H9 (cell line): ENCODE results near the gene CENPM. TPM values are rescaled to one million over a fixed set of nuclear protein-coding genes. Genes with fewer than 3 reads are reported as not detected.

Experiments used
- DNase-seq: peaks from one replicate; pipeline ENCODE4 v3.0.0-alpha.2; 2017
- H2AFZ ChIP-seq: one replicate; pipeline ENCODE4 v1.6.1; 2013; ENCODE audit warnings: mild to moderate bottlenecking, low read length, control low read depth, moderate library complexity
- H2AK5ac ChIP-seq: 2 replicates; pipeline ENCODE4 v1.6.1; 2013; ENCODE audit warnings: low read length, control low read depth, mixed read lengths; ENCODE audit not compliant: insufficient read length
- H2BK120ac ChIP-seq: one replicate; pipeline ENCODE4 v1.6.1; 2013; ENCODE audit warnings: low read depth, mild to moderate bottlenecking, low read length, control low read depth, inconsistent platforms; ENCODE audit not compliant: poor library complexity, severe bottlenecking
- H2BK12ac ChIP-seq: 2 replicates; pipeline ENCODE4 v1.6.1; 2013; ENCODE audit warnings: low read length, control low read depth, mixed read lengths, low read depth; ENCODE audit not compliant: insufficient read length
- H2BK15ac ChIP-seq: 2 replicates; pipeline ENCODE4 v1.6.1; 2013; ENCODE audit warnings: low read depth, low read length, control low read depth
- H2BK20ac ChIP-seq: one replicate; pipeline ENCODE4 v1.6.1; 2013; ENCODE audit warnings: low read depth, mild to moderate bottlenecking, low read length, control low read depth, inconsistent platforms; ENCODE audit not compliant: poor library complexity, severe bottlenecking
- H2BK5ac ChIP-seq: 2 replicates; pipeline ENCODE4 v1.6.1; 2013; ENCODE audit warnings: low read length, control low read depth, mixed read lengths; ENCODE audit not compliant: insufficient read length
- H3K14ac ChIP-seq: 2 replicates; pipeline ENCODE4 v1.6.1; 2013; ENCODE audit warnings: low read length, control low read depth; ENCODE audit not compliant: insufficient read depth
- H3K18ac ChIP-seq: 2 replicates; pipeline ENCODE4 v1.6.1; 2013; ENCODE audit warnings: low read depth, mild to moderate bottlenecking, mixed read lengths, low read length, control low read depth; ENCODE audit not compliant: insufficient read length
- H3K23ac ChIP-seq: 2 replicates; pipeline ENCODE4 v1.6.1; 2013; ENCODE audit warnings: low read length, control low read depth, mixed read lengths, low read depth; ENCODE audit not compliant: insufficient read length
- H3K23me2 ChIP-seq: 2 replicates; pipeline ENCODE4 v1.6.1; 2013; ENCODE audit warnings: low read depth, mild to moderate bottlenecking, mixed read lengths, low read length, control low read depth; ENCODE audit not compliant: insufficient read length, poor library complexity, severe bottlenecking
- H3K27ac ChIP-seq: 2 replicates; pipeline ENCODE4 v1.5.1; 2013; ENCODE audit warnings: low read length, control low read depth, mixed read lengths, low read depth; ENCODE audit not compliant: insufficient read length
- H3K27me3 ChIP-seq: 2 replicates; pipeline ENCODE4 v1.6.1; 2013; ENCODE audit warnings: low read length, control low read depth, inconsistent platforms; ENCODE audit not compliant: insufficient read depth
- H3K4ac ChIP-seq: 2 replicates; pipeline ENCODE4 v1.6.1; 2013; ENCODE audit warnings: low read depth, mild to moderate bottlenecking, control low read depth, inconsistent platforms, low read length, moderate library complexity
- H3K4me1 ChIP-seq: 2 replicates; pipeline ENCODE4 v1.6.1; 2013; ENCODE audit warnings: low read length, control low read depth, inconsistent platforms; ENCODE audit not compliant: insufficient read depth
- H3K4me2 ChIP-seq: 2 replicates; pipeline ENCODE4 v1.6.1; 2013; ENCODE audit warnings: low read length, control low read depth, mixed read lengths; ENCODE audit not compliant: insufficient read length, insufficient read depth
- H3K56ac ChIP-seq: 2 replicates; pipeline ENCODE4 v1.6.1; 2013; ENCODE audit warnings: low read depth, mild to moderate bottlenecking, mixed read lengths, low read length, control low read depth; ENCODE audit not compliant: insufficient read length
- H3K79me1 ChIP-seq: 2 replicates; pipeline ENCODE4 v1.6.1; 2013; ENCODE audit warnings: low read depth, mild to moderate bottlenecking, moderate library complexity, low read length, control low read depth, inconsistent platforms; ENCODE audit not compliant: insufficient read depth, poor library complexity, severe bottlenecking
- H3K79me2 ChIP-seq: 2 replicates; pipeline ENCODE4 v1.6.1; 2013; ENCODE audit warnings: low read length, control low read depth, inconsistent platforms; ENCODE audit not compliant: insufficient read depth
- H3K9ac ChIP-seq: 2 replicates; pipeline ENCODE4 v1.6.1; 2013; ENCODE audit warnings: low read length, control low read depth, mixed read lengths; ENCODE audit not compliant: insufficient read length; ENCODE audit errors: extremely low read depth
- H3K9me3 ChIP-seq: one replicate; pipeline ENCODE4 v1.6.1; 2013; ENCODE audit warnings: low read depth, low read length, inconsistent platforms; ENCODE audit not compliant: control insufficient read depth
- H3T11ph ChIP-seq: one replicate; pipeline ENCODE4 v1.6.1; 2013; ENCODE audit warnings: mild to moderate bottlenecking, low read length, control low read depth, inconsistent platforms
- H4K20me1 ChIP-seq: one replicate; pipeline ENCODE4 v1.6.1; 2013; ENCODE audit not compliant: control insufficient read depth, insufficient read length, insufficient read depth
- H4K5ac ChIP-seq: 2 replicates; pipeline ENCODE4 v1.6.1; 2013; ENCODE audit warnings: low read depth, mild to moderate bottlenecking, mixed read lengths, low read length, control low read depth; ENCODE audit not compliant: insufficient read length
- H4K8ac ChIP-seq: replicated peaks from 2 replicates; pipeline ENCODE4 v1.6.1; 2013; ENCODE audit warnings: low read length, control low read depth, mixed read lengths, low read depth; ENCODE audit not compliant: insufficient read length
- H4K91ac ChIP-seq: 2 replicates; pipeline ENCODE4 v1.6.1; 2013; ENCODE audit warnings: low read depth, mild to moderate bottlenecking, moderate library complexity, mixed read lengths, low read length, control low read depth; ENCODE audit not compliant: insufficient read length
- H3K27ac Mint-ChIP-seq, 3 experiments: 2 replicates in 2 of 3; 3 replicates in 1 of 3; pipeline ENCODE4 v1.8.0; 2020 to 2021; ENCODE audit warnings: mixed read lengths in 3 of 3, mild to moderate bottlenecking in 1 of 3, moderate library complexity in 1 of 3
- H3K27me3 Mint-ChIP-seq: 2 replicates; pipeline ENCODE4 v1.8.0; 2021; ENCODE audit warnings: low read depth, mild to moderate bottlenecking, moderate library complexity, mixed read lengths
- H3K36me3 Mint-ChIP-seq, 3 experiments: 2 replicates in 2 of 3; 3 replicates in 1 of 3; pipeline ENCODE4 v1.8.0; 2020 to 2021; ENCODE audit warnings: low read depth in 3 of 3, mixed read lengths in 3 of 3; ENCODE audit not compliant: insufficient read depth in 1 of 3
- H3K4me1 Mint-ChIP-seq, 2 experiments: 2 replicates each; pipeline ENCODE4 v1.8.0; 2020; ENCODE audit warnings: mixed read lengths in 2 of 2
- H3K4me3 Mint-ChIP-seq, 2 experiments: 2 replicates in 1 of 2; 3 replicates in 1 of 2; pipeline ENCODE4 v1.8.0; 2020 to 2021; ENCODE audit warnings: mild to moderate bottlenecking in 2 of 2, mixed read lengths in 2 of 2, moderate library complexity in 1 of 2
- H3K9me3 Mint-ChIP-seq, 2 experiments: 2 replicates in 1 of 2; 3 replicates in 1 of 2; pipeline ENCODE4 v1.8.0; 2020; ENCODE audit warnings: mild to moderate bottlenecking in 2 of 2, mixed read lengths in 2 of 2, moderate library complexity in 1 of 2
- WGBS: extraction: QIAGEN DNeasy Blood & Tissue Kit; methylation state at CpG from one replicate; pipeline ENCODE4 v1.1.7; 2013; ENCODE audit warnings: missing lambda C conversion rate, low lambda C conversion rate, mixed read lengths; ENCODE audit not compliant: insufficient read length; ENCODE audit errors: extremely low coverage; 5-methylcytosine and 5-hydroxymethylcytosine counted together
- total RNA-seq: library from RNA; stranded (reverse); gene quantifications from 2 replicates; pipeline ENCODE4 v1.2.1, GENCODE V29; 2021
- TF ChIP-seq, protein P1 (sequence below): fragments of 200-600 bp; sonication (generic); conservative IDR thresholded peaks from 3 replicates; pipeline ENCODE4 v1.8.0; 2021; ENCODE audit warnings: antibody characterized with exemption, mild to moderate bottlenecking

The CENPM gene
- total RNA-seq, 1 experiment from 2014 or later = 36.5 TPM

GRCh38 chr22:41976961-41977566 lies 30.1 kb upstream of the CENPM start:
- no peaks in the 10 kb centered on the region; a peak in 2 of 5 replicates for H3K9me3 Mint-ChIP-seq
- H3K27me3 ChIP-seq = peaks cover 18% of the 10 kb centered on the region
- WGBS = no CpG with 5 or more reads among the region's 46 CpGs

More at GRCh38 chr22:41976961-41977566, 30.1 kb upstream of the CENPM start:
- no peak overlapping the region for H3T11ph ChIP-seq
- no peak overlapping the region for H3K4ac ChIP-seq
- H3K36me3 Mint-ChIP-seq = peaks cover 3 to 7% (median 7%) of the 10 kb centered on the region in 3 experiments; a peak in 6 of 7 replicates
- H3K27ac Mint-ChIP-seq = no peak overlapping the region
- peak overlapping the region; percentile 85 for H3K18ac ChIP-seq
- TF ChIP-seq, protein P1, sequence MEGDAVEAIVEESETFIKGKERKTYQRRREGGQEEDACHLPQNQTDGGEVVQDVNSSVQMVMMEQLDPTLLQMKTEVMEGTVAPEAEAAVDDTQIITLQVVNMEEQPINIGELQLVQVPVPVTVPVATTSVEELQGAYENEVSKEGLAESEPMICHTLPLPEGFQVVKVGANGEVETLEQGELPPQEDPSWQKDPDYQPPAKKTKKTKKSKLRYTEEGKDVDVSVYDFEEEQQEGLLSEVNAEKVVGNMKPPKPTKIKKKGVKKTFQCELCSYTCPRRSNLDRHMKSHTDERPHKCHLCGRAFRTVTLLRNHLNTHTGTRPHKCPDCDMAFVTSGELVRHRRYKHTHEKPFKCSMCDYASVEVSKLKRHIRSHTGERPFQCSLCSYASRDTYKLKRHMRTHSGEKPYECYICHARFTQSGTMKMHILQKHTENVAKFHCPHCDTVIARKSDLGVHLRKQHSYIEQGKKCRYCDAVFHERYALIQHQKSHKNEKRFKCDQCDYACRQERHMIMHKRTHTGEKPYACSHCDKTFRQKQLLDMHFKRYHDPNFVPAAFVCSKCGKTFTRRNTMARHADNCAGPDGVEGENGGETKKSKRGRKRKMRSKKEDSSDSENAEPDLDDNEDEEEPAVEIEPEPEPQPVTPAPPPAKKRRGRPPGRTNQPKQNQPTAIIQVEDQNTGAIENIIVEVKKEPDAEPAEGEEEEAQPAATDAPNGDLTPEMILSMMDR = no peak
- H2BK12ac ChIP-seq = no peak overlapping the region
- H4K20me1 ChIP-seq = no peaks in the 10 kb centered on the region
- H3K9ac ChIP-seq = peak overlapping the region; percentile 59
- H3K4me1 Mint-ChIP-seq = peaks cover 25 to 26% of the 10 kb centered on the region in 2 experiments
- H3K4me3 Mint-ChIP-seq = peak overlapping the region; percentile 65 to 81
- no peak overlapping the region for H3K27ac ChIP-seq
- no peak overlapping the region for H2AK5ac ChIP-seq
- no peak overlapping the region for H2AFZ ChIP-seq
- H3K23ac ChIP-seq = no peak overlapping the region
- peaks cover 4% of the 10 kb centered on the region for H3K4me1 ChIP-seq
- no peaks in the 10 kb centered on the region for H3K9me3 ChIP-seq
- no peaks in the 10 kb centered on the region for H3K79me2 ChIP-seq
- no peak overlapping the region for H2BK15ac ChIP-seq
- H3K4me2 ChIP-seq = peak overlapping the region; percentile 87
- H3K79me1 ChIP-seq = no peaks in the 10 kb centered on the region
- no peak overlapping the region for H4K91ac ChIP-seq
- H3K23me2 ChIP-seq = peaks cover 11% of the 10 kb centered on the region
- peak overlapping the region; percentile 66 for H3K14ac ChIP-seq
- no peak overlapping the region for H2BK20ac ChIP-seq
- H3K56ac ChIP-seq = no peak overlapping the region
- H4K5ac ChIP-seq = no peak overlapping the region
- no peak for DNase-seq
- no peak overlapping the region for H2BK5ac ChIP-seq
- no peak overlapping the region for H4K8ac ChIP-seq
- H2BK120ac ChIP-seq = no peak overlapping the region
- H3K27me3 Mint-ChIP-seq = peaks cover 68% of the 10 kb centered on the region
